Loucy (cell line): ENCODE measurements around the gene GUCD1.

Source experiments
- H2AFZ ChIP-seq: fragments of 200-600 bp; sonication (generic); 2 replicates; pipeline ENCODE4 v1.6.0; 2016; ENCODE audit warnings: antibody characterized with exemption, mild to moderate bottlenecking, low read length, moderate library complexity
- H3F3A ChIP-seq: fragments of 200-600 bp; 2 replicates; pipeline ENCODE4 v1.6.0; 2016; ENCODE audit warnings: antibody characterized with exemption, low read depth, mild to moderate bottlenecking
- H3K27me3 ChIP-seq: fragments of 200-600 bp; sonication (generic); 2 replicates; pipeline ENCODE4 v1.6.1; 2014; ENCODE audit warnings: low read length, mild to moderate bottlenecking; ENCODE audit not compliant: insufficient read depth, poor library complexity, severe bottlenecking
- H3K36me3 ChIP-seq: fragments of 200-600 bp; sonication (generic); 2 replicates; pipeline ENCODE4 v1.6.1; 2016; ENCODE audit warnings: low read length; ENCODE audit not compliant: insufficient read depth
- H3K4me1 ChIP-seq: fragments of 200-600 bp; sonication (generic); 2 replicates; pipeline ENCODE4 v1.5.1; 2014; ENCODE audit warnings: low read length, mild to moderate bottlenecking; ENCODE audit not compliant: insufficient read depth, poor library complexity, severe bottlenecking
- H3K4me2 ChIP-seq: fragments of 200-600 bp; sonication (generic); 2 replicates; pipeline ENCODE4 v1.6.0; 2014; ENCODE audit warnings: antibody characterized with exemption, low read length, low read depth, mild to moderate bottlenecking; ENCODE audit not compliant: poor library complexity, severe bottlenecking
- H3K4me3 ChIP-seq: fragments of 200-600 bp; sonication (generic); 2 replicates; pipeline ENCODE4 v1.5.1; 2014; ENCODE audit warnings: low read length, mild to moderate bottlenecking, mixed read lengths; ENCODE audit not compliant: poor library complexity, severe bottlenecking
- H3K79me2 ChIP-seq: fragments of 200-600 bp; sonication (generic); 2 replicates; pipeline ENCODE4 v1.6.1; 2014; ENCODE audit warnings: low read length; ENCODE audit not compliant: insufficient read depth
- H3K9ac ChIP-seq: fragments of 200-600 bp; sonication (generic); 2 replicates; pipeline ENCODE4 v1.6.0; 2014; ENCODE audit warnings: mild to moderate bottlenecking, low read depth, low read length, moderate library complexity; ENCODE audit not compliant: poor library complexity, severe bottlenecking
- H3K9me2 ChIP-seq: fragments of 200-600 bp; sonication (generic); replicated peaks from 2 replicates; pipeline ENCODE4 v1.6.1; 2016; ENCODE audit warnings: low read depth, low read length, mixed read lengths
- H3K9me3 ChIP-seq: fragments of 200-600 bp; sonication (generic); 2 replicates; pipeline ENCODE4 v1.6.1; 2014; ENCODE audit warnings: mild to moderate bottlenecking, antibody characterized with exemption, low read length, low read depth; ENCODE audit not compliant: insufficient read depth
- H4K20me1 ChIP-seq: fragments of 200-600 bp; sonication (generic); 2 replicates; pipeline ENCODE4 v1.6.0; 2014; ENCODE audit warnings: antibody characterized with exemption, low read length, mild to moderate bottlenecking; ENCODE audit not compliant: insufficient read depth, poor library complexity, severe bottlenecking
- EZH2phosphoT487 ChIP-seq: fragments of 200-600 bp; IDR thresholded peaks from 2 replicates; pipeline ENCODE4 v1.6.1; 2018; ENCODE audit warnings: antibody characterized with exemption, mild to moderate bottlenecking, moderate library complexity, borderline replicate concordance
- TF ChIP-seq, protein P1 (sequence below): fragments of 200-600 bp; sonication (generic); conservative IDR thresholded peaks from 2 replicates; pipeline ENCODE4 v1.5.1; 2014; ENCODE audit warnings: mild to moderate bottlenecking, antibody characterized with exemption, low read length

Gene GUCD1

DNA sequence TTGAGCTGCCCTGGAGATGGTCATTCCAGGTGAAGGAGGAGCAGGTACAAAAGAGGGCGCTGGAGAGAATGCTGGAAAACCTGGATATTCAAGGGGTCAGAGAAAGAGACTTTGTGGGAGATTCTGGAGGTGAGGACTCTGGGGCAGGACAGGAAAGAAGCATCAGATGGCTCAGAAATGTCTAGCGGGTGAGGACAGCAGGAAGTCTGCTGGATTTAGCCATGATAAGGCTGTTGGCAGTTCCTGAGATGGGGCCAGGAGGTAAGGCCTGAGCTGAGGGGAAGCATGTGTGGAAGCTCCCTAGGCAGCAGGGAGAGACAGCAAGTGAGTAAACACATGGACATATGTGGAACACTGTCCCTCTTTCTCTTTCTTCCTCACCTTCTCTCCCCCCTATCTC, 58.3 kb downstream of the GUCD1 start:
- H3K9ac ChIP-seq = no peak overlapping the region
- no peaks in the 10 kb centered on the region for H3K36me3 ChIP-seq
- H3K79me2 ChIP-seq = no peaks in the 10 kb centered on the region
- H3K4me3 ChIP-seq = no peak overlapping the region
- no peak overlapping the region for H2AFZ ChIP-seq
- no peaks in the 10 kb centered on the region for H3K9me2 ChIP-seq
- TF ChIP-seq, protein P1, sequence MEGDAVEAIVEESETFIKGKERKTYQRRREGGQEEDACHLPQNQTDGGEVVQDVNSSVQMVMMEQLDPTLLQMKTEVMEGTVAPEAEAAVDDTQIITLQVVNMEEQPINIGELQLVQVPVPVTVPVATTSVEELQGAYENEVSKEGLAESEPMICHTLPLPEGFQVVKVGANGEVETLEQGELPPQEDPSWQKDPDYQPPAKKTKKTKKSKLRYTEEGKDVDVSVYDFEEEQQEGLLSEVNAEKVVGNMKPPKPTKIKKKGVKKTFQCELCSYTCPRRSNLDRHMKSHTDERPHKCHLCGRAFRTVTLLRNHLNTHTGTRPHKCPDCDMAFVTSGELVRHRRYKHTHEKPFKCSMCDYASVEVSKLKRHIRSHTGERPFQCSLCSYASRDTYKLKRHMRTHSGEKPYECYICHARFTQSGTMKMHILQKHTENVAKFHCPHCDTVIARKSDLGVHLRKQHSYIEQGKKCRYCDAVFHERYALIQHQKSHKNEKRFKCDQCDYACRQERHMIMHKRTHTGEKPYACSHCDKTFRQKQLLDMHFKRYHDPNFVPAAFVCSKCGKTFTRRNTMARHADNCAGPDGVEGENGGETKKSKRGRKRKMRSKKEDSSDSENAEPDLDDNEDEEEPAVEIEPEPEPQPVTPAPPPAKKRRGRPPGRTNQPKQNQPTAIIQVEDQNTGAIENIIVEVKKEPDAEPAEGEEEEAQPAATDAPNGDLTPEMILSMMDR = no peak
- no peak for TF ChIP-seq EZH2phosphoT487
- H3K4me2 ChIP-seq = no peak overlapping the region
- H3K27me3 ChIP-seq = no peaks in the 10 kb centered on the region
- no peaks in the 10 kb centered on the region for H3F3A ChIP-seq
- no peaks in the 10 kb centered on the region for H3K9me3 ChIP-seq
- H4K20me1 ChIP-seq = no peaks in the 10 kb centered on the region
- H3K4me1 ChIP-seq = peaks cover 31% of the 10 kb centered on the region

DNA sequence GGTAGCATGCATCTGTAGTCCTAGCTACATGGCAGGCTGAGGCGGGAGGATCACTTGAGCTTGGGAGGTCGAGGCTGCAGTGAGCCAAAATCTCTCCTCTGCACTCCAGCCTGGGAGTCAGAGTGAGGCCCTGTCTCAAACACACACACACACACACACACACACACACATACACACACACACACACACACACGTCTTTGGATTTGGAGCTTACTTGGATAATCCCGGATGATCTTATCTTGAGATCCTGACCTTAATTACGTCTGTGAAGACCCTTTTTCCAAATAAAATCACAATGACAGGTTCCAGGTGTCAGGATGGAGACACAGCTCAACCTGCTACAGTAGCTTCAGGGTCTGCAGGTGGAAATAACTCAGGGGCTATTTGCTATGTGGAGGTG, 58.7 kb downstream of the GUCD1 start:
- Histone ChIP-seq H3K36me3 (no peaks in the 10 kb centered on the region), H3K4me3 (no peak overlapping the region), H3K9me2 (no peaks in the 10 kb centered on the region), H3K79me2 (no peaks in the 10 kb centered on the region), H3K4me2 (no peak overlapping the region), H3F3A (no peaks in the 10 kb centered on the region), H4K20me1 (no peaks in the 10 kb centered on the region), H2AFZ (no peak overlapping the region), H3K27me3 (no peaks in the 10 kb centered on the region), H3K9me3 (no peaks in the 10 kb centered on the region), H3K4me1 (peaks cover 31% of the 10 kb centered on the region), H3K9ac (no peak overlapping the region)
- TF ChIP-seq EZH2phosphoT487 = no peak
- TF ChIP-seq, protein P1 = no peak

DNA sequence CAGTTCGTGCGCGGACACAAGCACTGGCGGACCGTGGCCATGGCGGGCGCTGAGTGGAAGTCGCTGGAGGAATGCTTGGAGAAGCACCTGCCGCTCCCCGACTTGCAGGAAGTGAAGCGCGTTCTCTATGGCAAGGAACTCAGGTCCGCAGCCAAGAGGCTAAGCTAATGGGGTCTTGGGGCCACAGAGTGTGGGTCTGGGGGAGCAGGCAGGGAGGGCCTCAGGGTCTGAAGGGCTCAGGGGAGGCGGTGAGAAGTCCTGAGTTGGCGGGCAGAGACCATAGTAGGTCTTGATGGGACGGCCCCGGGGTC, 59.6 kb downstream of the GUCD1 start:
- no peak overlapping the region for H2AFZ ChIP-seq

DNA sequence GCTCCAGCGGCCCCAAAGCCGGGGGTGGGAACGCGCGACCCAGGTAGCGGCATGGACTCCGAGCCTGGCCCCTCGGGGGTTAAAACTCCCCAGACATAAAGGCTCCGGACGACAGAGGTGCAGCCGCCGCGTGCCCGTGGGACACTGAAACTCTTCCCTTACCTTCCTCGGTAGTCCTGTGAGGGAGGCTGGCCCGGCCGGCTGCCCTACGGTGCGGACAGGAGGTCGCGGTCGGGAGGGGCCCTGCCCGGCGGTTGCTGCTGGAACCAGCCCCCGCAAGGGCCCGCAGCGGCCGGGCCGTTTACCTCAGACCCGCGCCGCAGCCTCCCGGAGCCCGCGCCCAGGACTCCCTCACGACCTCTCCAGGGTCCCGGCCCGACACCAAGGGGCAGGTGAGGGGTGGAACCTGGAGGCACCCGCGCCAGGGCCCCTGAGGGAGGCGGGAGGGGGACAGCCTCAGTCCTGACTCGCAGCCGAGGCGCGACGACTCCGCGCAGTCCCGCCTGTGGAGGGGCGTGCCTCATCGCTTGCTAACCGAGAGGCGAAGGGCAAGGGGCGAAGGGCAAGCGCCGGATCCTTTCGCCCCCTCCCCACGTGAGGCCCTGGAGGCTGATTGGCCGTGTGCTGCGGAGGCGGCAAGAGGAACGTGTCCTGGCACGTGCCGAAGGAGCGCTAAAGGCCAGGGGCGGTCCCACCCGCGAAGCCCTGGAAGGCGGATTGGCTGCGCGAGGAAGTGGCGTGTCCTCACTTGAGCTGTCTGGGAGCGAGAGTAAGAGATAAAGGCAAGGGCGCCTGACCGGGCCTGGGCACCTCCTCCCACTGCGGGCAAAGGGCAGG, 60.2 kb downstream of the GUCD1 start, which contains the start of gene UPB1:
Gene UPB1, plus strand, starts transcription at position 805 of the 837 bp plus-strand sequence. CDS start 72 bp downstream, outside the sequence.
- Histone ChIP-seq H3K27me3 (no peaks in the 10 kb centered on the region), H3K4me3 (no peak within 1 kb of the TSS), H3K9me3 (no peaks in the 10 kb centered on the region), H3K4me1 (peaks cover 31% of the 10 kb centered on the region), H2AFZ (no peak within 1 kb of the TSS), H3F3A (no peaks in the 10 kb centered on the region), H3K79me2 (no peaks in the 10 kb centered on the region), H3K9me2 (no peaks in the 10 kb centered on the region), H4K20me1 (no peaks in the 10 kb centered on the region), H3K4me2 (no peak within 1 kb of the TSS), H3K36me3 (no peaks in the 10 kb centered on the region), H3K9ac (no peak within 1 kb of the TSS)
- no peak for TF ChIP-seq EZH2phosphoT487
- TF ChIP-seq, protein P1 = no peak

More for the DNA sequence above, 59.6 kb downstream of the GUCD1 start:
- Histone ChIP-seq H4K20me1 (no peaks in the 10 kb centered on the region), H3K9me2 (no peaks in the 10 kb centered on the region), H3K79me2 (no peaks in the 10 kb centered on the region), H3K4me1 (peaks cover 31% of the 10 kb centered on the region), H3K4me3 (no peak overlapping the region), H3F3A (no peaks in the 10 kb centered on the region), H3K9me3 (no peaks in the 10 kb centered on the region), H3K27me3 (no peaks in the 10 kb centered on the region), H3K4me2 (no peak overlapping the region), H3K9ac (no peak overlapping the region), H3K36me3 (no peaks in the 10 kb centered on the region)
- no peak for TF ChIP-seq EZH2phosphoT487
